Retina (tissue), 1 donor: Measurements from ENCODE around the gene TENM3.
A peak's percentile ranks its signal among the peaks of the same experiment; 100 is the strongest.
"Not testable (repeated sequence)": the region's sequence is repeated elsewhere in the genome, so short reads cannot be mapped to it uniquely, and the experiment has no call there.

ENCODE experiments used
- DNase-seq: peaks from one replicate; pipeline ENCODE4 v3.0.0-alpha.2; 2016

The TENM3 gene

GRCh38 chr4:182243204-182243603 lies at the start of gene TENM3:
TENM3 (plus strand) TSS chr4:182243402; CDS start chr4:182324021, 80,619 bp downstream.
- not testable (repeated sequence) for DNase-seq

- peak; percentile 64 for DNase-seq
These were observed 48.9 kb upstream of the TENM3 start for GRCh38 chr4:182194091-182194824.

- no peak for DNase-seq
These were observed 45.6 kb upstream of the TENM3 start for GRCh38 chr4:182197611-182198010.

- no peak for DNase-seq
These were observed 41.3 kb upstream of the TENM3 start for GRCh38 chr4:182201871-182202270.

GRCh38 chr4:182202650-182203049 lies 40.6 kb upstream of the TENM3 start:
- no peak for DNase-seq

- peak; percentile 60 for DNase-seq
These were observed 39.3 kb upstream of the TENM3 start for GRCh38 chr4:182203872-182204411.

GRCh38 chr4:182205306-182205705 lies 37.9 kb upstream of the TENM3 start:
- no peak for DNase-seq

GRCh38 chr4:182206266-182206665 lies 36.9 kb upstream of the TENM3 start:
- DNase-seq, result no peak

GRCh38 chr4:182206916-182207315 lies 36.3 kb upstream of the TENM3 start:
- no peak for DNase-seq

GRCh38 chr4:182207830-182208396 lies 35.3 kb upstream of the TENM3 start:
- DNase-seq, result no peak

- no peak for DNase-seq
These were observed 34.6 kb upstream of the TENM3 start for GRCh38 chr4:182208526-182209050.

- DNase-seq, result peak; percentile 70
These were observed 30.9 kb upstream of the TENM3 start for GRCh38 chr4:182212211-182212761.

- no peak for DNase-seq
These were observed 30.2 kb upstream of the TENM3 start for GRCh38 chr4:182213004-182213403.

- no peak for DNase-seq
These were observed 28.1 kb upstream of the TENM3 start for GRCh38 chr4:182215148-182215547.

- no peak for DNase-seq
These were observed 27.2 kb upstream of the TENM3 start for GRCh38 chr4:182216005-182216404.

GRCh38 chr4:182219411-182220056 lies 23.7 kb upstream of the TENM3 start:
- no peak for DNase-seq

- DNase-seq, result no peak
These were observed 21.2 kb upstream of the TENM3 start for GRCh38 chr4:182221987-182222386.

- no peak for DNase-seq
These were observed 20.4 kb upstream of the TENM3 start for GRCh38 chr4:182222766-182223165.

GRCh38 chr4:182223708-182224107 lies 19.5 kb upstream of the TENM3 start:
- no peak for DNase-seq

GRCh38 chr4:182224192-182224850 lies 18.9 kb upstream of the TENM3 start:
- no peak for DNase-seq

GRCh38 chr4:182225257-182225852 lies 17.8 kb upstream of the TENM3 start:
- no peak for DNase-seq

GRCh38 chr4:182227611-182228010 lies 15.6 kb upstream of the TENM3 start:
- no peak for DNase-seq
